ENCODE measurements around the gene NCAM2. TPM values are rescaled to one million over a fixed set of nuclear protein-coding genes. Genes with fewer than 3 reads are reported as not detected.

Gene NCAM2
- total and polyA plus RNA-seq, 2 of the 8 experiments (the other 6 are each of a cell fraction or from before 2014, with no cell fraction given), result 0.14 to 1.1 TPM

DNA sequence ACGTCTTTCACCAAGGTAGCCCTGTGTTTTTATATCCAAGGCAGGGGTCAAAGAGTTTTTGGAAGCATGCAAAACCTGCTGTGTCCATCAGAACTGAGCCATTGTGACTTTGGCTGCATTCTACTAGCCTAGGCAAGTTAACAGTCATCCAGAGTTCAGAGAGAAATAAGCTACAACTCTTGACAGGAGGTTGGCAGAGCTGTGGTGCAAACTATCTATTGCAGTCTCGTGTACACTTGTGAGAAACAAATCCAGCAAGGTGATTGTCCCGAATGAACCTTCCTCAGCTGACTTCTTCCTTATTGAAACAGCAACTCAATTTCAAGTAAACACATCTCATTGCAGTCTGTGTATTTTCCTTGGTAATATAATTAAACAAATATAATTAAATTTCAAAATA lies 124.5 kb downstream of the NCAM2 start:
- Histone ChIP-seq H2BK5ac (ENCODE audit: low read depth, low read length) (no peak overlapping the region), H3K79me1 (ENCODE audit: low read depth, low read length) (no peaks in the 10 kb centered on the region), H3K36me3 (ENCODE audit: control insufficient read depth in 2 of 4, insufficient read depth in 4 of 4, low read length in 3 of 4) (no peaks in the 10 kb centered on the region), H3K56ac (replicated peaks; ENCODE audit: insufficient read length, low read depth, low read length) (no peak overlapping the region), H3K27me3 (replicated peaks in 1 of 4; ENCODE audit: control insufficient read depth in 3 of 4, extremely low read depth in 1 of 4, insufficient read depth in 3 of 4, low read length in 3 of 4) (no peaks in the 10 kb centered on the region), H4K5ac (ENCODE audit: insufficient read length, low read depth, low read length) (no peak overlapping the region), H3K18ac (ENCODE audit: extremely low read depth, low read length) (no peak overlapping the region), H3K79me2 (ENCODE audit: control insufficient read depth in 1 of 2, insufficient read depth in 2 of 2, low read length in 2 of 2) (no peaks in the 10 kb centered on the region), H3K4me1 (replicated peaks in 1 of 4; ENCODE audit: control insufficient read depth in 3 of 4, insufficient read depth in 4 of 4, low read length in 3 of 4) (peaks cover 0 to 3% (median 0%) of the 10 kb centered on the region in 4 experiments; a peak in 1 of 7 replicates), H3K23me2 (ENCODE audit: low read depth, low read length) (no peaks in the 10 kb centered on the region), H3K14ac (ENCODE audit: insufficient read length) (no peak overlapping the region), H2BK120ac (replicated peaks; ENCODE audit: low read depth, low read length) (no peak overlapping the region), H2BK20ac (ENCODE audit: low read length) (no peak overlapping the region), H4K91ac (replicated peaks; ENCODE audit: insufficient read length, low read length) (no peak overlapping the region), H2AFZ (ENCODE audit: low read length) (no peak overlapping the region), H3K4me2 (ENCODE audit: insufficient read depth in 1 of 2, low read depth in 2 of 2, low read length in 2 of 2) (no peak overlapping the region), H3K4ac (replicated peaks; ENCODE audit: insufficient read length, low read depth, low read length) (no peak overlapping the region), H3K27ac (ENCODE audit: low read depth, low read length) (no peak overlapping the region), H4K20me1 (replicated peaks in 1 of 2; ENCODE audit: control insufficient read depth in 1 of 2, insufficient read depth in 2 of 2, low read length in 2 of 2) (no peaks in the 10 kb centered on the region), H2BK15ac (ENCODE audit: low read length) (no peak overlapping the region), H3K9me3 (ENCODE audit: insufficient read depth in 2 of 2, low read depth in 1 of 2, low read length in 1 of 2) (no peaks in the 10 kb centered on the region), H3K4me3 (ENCODE audit: extremely low read depth in 1 of 4, insufficient read depth in 2 of 4, low read depth in 3 of 4, low read length in 4 of 4) (no peak overlapping the region), H3K23ac (ENCODE audit: insufficient read length) (no peak overlapping the region), H3K9ac (replicated peaks in 1 of 4; ENCODE audit: extremely low read depth in 1 of 4, low read depth in 3 of 4, low read length in 3 of 4) (no peak overlapping the region), H2BK12ac (ENCODE audit: low read depth, low read length) (no peak overlapping the region), H2AK5ac (ENCODE audit: low read depth, low read length) (no peak overlapping the region), H4K8ac (ENCODE audit: extremely low read depth, insufficient read depth, low read length) (no peak overlapping the region)
- POLR2A ChIA-PET (ENCODE audit: partially characterized antibody), result no interaction called here
- DNase-seq (ENCODE audit: low read depth in 1 of 2, low spot score in 2 of 2) (no peak), FAIRE-seq (no peak)
- WGBS, 2 experiments (ENCODE audit: extremely low coverage in 1 of 2, insufficient coverage in 1 of 2, insufficient read length in 1 of 2, insufficient replicate concordance in 2 of 2, low coverage in 1 of 2, low lambda C conversion rate in 2 of 2, missing lambda C conversion rate in 1 of 2), result 92% methylated on average over 3 of the region's 3 CpGs; no CpG with 5 or more reads in 1 of the 2 experiments
- CTCF ChIA-PET (ENCODE audit: partially characterized antibody), result interaction anchor here (2.7 kb wide), 1 partner anchor 118 kb away, joined by 9 read pairs; no protein-coding TSS in a partner anchor
- TF ChIP-seq CREB1 (IDR thresholded peaks at IDR 0.05), result no peak
- TF ChIP-seq, protein P1, sequence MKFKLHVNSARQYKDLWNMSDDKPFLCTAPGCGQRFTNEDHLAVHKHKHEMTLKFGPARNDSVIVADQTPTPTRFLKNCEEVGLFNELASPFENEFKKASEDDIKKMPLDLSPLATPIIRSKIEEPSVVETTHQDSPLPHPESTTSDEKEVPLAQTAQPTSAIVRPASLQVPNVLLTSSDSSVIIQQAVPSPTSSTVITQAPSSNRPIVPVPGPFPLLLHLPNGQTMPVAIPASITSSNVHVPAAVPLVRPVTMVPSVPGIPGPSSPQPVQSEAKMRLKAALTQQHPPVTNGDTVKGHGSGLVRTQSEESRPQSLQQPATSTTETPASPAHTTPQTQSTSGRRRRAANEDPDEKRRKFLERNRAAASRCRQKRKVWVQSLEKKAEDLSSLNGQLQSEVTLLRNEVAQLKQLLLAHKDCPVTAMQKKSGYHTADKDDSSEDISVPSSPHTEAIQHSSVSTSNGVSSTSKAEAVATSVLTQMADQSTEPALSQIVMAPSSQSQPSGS (IDR thresholded peaks at IDR 0.05; ENCODE audit: low read length), result no peak
- TF ChIP-seq BACH1 (IDR thresholded peaks at IDR 0.05; ENCODE audit: low read length), result no peak
- TF ChIP-seq, protein P2, sequence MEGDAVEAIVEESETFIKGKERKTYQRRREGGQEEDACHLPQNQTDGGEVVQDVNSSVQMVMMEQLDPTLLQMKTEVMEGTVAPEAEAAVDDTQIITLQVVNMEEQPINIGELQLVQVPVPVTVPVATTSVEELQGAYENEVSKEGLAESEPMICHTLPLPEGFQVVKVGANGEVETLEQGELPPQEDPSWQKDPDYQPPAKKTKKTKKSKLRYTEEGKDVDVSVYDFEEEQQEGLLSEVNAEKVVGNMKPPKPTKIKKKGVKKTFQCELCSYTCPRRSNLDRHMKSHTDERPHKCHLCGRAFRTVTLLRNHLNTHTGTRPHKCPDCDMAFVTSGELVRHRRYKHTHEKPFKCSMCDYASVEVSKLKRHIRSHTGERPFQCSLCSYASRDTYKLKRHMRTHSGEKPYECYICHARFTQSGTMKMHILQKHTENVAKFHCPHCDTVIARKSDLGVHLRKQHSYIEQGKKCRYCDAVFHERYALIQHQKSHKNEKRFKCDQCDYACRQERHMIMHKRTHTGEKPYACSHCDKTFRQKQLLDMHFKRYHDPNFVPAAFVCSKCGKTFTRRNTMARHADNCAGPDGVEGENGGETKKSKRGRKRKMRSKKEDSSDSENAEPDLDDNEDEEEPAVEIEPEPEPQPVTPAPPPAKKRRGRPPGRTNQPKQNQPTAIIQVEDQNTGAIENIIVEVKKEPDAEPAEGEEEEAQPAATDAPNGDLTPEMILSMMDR (IDR thresholded peaks at IDR 0.05; ENCODE audit: control extremely low read depth in 1 of 3, insufficient read depth in 1 of 3, low read depth in 1 of 3, low read length in 3 of 3), result no peak
- TF ChIP-seq, protein P3, sequence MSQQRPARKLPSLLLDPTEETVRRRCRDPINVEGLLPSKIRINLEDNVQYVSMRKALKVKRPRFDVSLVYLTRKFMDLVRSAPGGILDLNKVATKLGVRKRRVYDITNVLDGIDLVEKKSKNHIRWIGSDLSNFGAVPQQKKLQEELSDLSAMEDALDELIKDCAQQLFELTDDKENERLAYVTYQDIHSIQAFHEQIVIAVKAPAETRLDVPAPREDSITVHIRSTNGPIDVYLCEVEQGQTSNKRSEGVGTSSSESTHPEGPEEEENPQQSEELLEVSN (IDR thresholded peaks at IDR 0.05), result no peak
- TF ChIP-seq TBP (IDR thresholded peaks at IDR 0.05; ENCODE audit: low read depth, low read length), result no peak
- no peak for TF ChIP-seq SAP30 (IDR thresholded peaks at IDR 0.05; ENCODE audit: insufficient read depth, insufficient replicate concordance, low read length)
- no peak for TF ChIP-seq SP2 (IDR thresholded peaks at IDR 0.05; ENCODE audit: low read length)
- no peak for TF ChIP-seq POLR2AphosphoS5 (IDR thresholded peaks at IDR 0.05; ENCODE audit: low read depth, low read length)
- no peak for TF ChIP-seq BRCA1 (IDR thresholded peaks at IDR 0.05; ENCODE audit: low read depth, low read length)
